HFF-Myc (cell line): ENCODE data around the gene MVK.

Source experiments
- DNase-seq: peaks from one replicate; pipeline ENCODE4 v3.0.0-alpha.2; 2011; ENCODE audit warnings: low read depth; ENCODE audit errors: extremely low read depth
- H3K4me3 ChIP-seq: replicated peaks from 2 replicates; pipeline ENCODE4 v1.5.1; 2011; ENCODE audit warnings: low read depth, mild to moderate bottlenecking, control low read depth, low read length
- CTCF ChIP-seq: IDR thresholded peaks from 2 replicates; pipeline ENCODE4 v1.5.1; 2012; ENCODE audit warnings: mild to moderate bottlenecking, low read depth, low read length, control low read depth; ENCODE audit errors: missing control alignments

The MVK gene

GRCh38 chr12:109621211-109621694 is 47.7 kb downstream of the MVK start:
- no peak overlapping the region for H3K4me3 ChIP-seq
- no peak for TF ChIP-seq CTCF
- peak; percentile 29 for DNase-seq

- H3K4me3 ChIP-seq, result no peak overlapping the region
- TF ChIP-seq CTCF, result no peak
- no peak for DNase-seq
These were observed 48.3 kb downstream of the MVK start for GRCh38 chr12:109621901-109622364.

- no peak for DNase-seq
- TF ChIP-seq CTCF, result no peak
These were observed 50.9 kb downstream of the MVK start for GRCh38 chr12:109624467-109624866.

GRCh38 chr12:109625131-109625559 is 51.6 kb downstream of the MVK start:
- H3K4me3 ChIP-seq, result no peak overlapping the region
- TF ChIP-seq CTCF, result no peak
- no peak for DNase-seq

More at GRCh38 chr12:109624467-109624866, 50.9 kb downstream of the MVK start:
- H3K4me3 ChIP-seq, result no peak overlapping the region

GRCh38 chr12:109625749-109626377 is 52.3 kb downstream of the MVK start:
- no peak for DNase-seq
- TF ChIP-seq CTCF, result no peak
- no peak overlapping the region for H3K4me3 ChIP-seq

GRCh38 chr12:109626378-109627115 is 53.0 kb downstream of the MVK start:
- TF ChIP-seq CTCF, result no peak

More at GRCh38 chr12:109626378-109627115, 53.0 kb downstream of the MVK start:
- no peak for DNase-seq
- H3K4me3 ChIP-seq, result no peak overlapping the region
